Peyer's patch (tissue), 4 donors: ENCODE results near the gene SLC7A5.

Source experiments
- CTCF ChIP-seq, 6 experiments: fragments of 450-650 bp in 4 of 6; fragments of 200-600 bp in 2 of 6; sonication (generic) in 1 of 6; IDR thresholded peaks; one replicate each; pipeline ENCODE4 v1.5.1; 2017 to 2019; ENCODE audit warnings: antibody characterized with exemption in 6 of 6, mild to moderate bottlenecking in 3 of 6, moderate library complexity in 1 of 6
- POLR2A ChIP-seq, 2 donors: fragments of 450-650 bp; IDR thresholded peaks; one replicate each; pipeline ENCODE4 v1.5.1; 2017; ENCODE audit warnings: antibody characterized with exemption in 2 of 2, mild to moderate bottlenecking in 2 of 2, moderate library complexity in 2 of 2

- TF ChIP-seq CTCF (IDR thresholded peaks at IDR 0.05) = no peak
- no peak for TF ChIP-seq POLR2A (IDR thresholded peaks at IDR 0.05)
These were observed 45.5 kb upstream of the SLC7A5 start for GRCh38 chr16:87914812-87915211.
